Effector CD8-positive, alpha-beta T cell (primary cell): ENCODE results near the gene DQX1.

Experiments
- DNase-seq: peaks from one replicate; lab custom pipeline; 2025; lab: John Stamatoyannopoulos, UW

The DQX1 gene

DNA sequence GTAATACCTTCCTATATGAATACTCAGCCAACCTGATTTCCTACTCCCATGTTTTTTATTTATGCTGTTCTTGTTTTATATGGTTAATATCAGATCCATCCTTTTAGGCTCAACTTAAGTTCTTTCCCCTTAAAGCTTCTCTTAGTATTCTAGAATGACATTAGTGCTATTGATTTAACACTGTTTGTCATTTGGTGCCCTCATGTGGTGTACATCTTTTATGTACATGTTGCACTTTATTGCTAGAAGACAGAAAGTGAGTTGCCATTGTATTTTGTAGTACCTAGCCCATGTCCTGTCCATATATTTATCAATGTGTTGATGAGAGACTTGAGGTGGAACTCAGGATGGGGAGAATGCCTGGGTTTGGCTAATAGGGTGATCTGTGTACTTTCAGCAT, 6.2 kb upstream of the DQX1 start:
- no peak for DNase-seq

DNA sequence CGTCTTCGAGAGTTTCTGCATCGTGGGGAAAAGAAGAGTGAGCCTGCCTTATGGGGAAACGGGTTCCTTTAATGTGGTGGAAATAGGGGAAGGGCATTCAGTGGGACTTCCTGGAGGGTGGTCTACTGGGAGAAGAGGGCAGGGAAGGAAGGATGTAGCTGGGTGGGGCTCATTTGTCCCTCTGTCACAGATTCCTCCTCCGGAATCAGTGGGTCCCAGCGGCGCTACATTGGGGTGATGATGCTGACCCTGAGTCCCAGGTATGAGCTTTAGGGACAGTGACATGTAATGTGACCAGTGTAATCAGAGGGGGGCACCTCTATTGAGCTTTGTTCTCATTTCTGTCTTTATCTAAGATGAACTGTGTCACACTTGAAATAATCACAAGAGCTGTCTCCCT, 5.6 kb upstream of the DQX1 start:
- DNase-seq: no peak

DNA sequence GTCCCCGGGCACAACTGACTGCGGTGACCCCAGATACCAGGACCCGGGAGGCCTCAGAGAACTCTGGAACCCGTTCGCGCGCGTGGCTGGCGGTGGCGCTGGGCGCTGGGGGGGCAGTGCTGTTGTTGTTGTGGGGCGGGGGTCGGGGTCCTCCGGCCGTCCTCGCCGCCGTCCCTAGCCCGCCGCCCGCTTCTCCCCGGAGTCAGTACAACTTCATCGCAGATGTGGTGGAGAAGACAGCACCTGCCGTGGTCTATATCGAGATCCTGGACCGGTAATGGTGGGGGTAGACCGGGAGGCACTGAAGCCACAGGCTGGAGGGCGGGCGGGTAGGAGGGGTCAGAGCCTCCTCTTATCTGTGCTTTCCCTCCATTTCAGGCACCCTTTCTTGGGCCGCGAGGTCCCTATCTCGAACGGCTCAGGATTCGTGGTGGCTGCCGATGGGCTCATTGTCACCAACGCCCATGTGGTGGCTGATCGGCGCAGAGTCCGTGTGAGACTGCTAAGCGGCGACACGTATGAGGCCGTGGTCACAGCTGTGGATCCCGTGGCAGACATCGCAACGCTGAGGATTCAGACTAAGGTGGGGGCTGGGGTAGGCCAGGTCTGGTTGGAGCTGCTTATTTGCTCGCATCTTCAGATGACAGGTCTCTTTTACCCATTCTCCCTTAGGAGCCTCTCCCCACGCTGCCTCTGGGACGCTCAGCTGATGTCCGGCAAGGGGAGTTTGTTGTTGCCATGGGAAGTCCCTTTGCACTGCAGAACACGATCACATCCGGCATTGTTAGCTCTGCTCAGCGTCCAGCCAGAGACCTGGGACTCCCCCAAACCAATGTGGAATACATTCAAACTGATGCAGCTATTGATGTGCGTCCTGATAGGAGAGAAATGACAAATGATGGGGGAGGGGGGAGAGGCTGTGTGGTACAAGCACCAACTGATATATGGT, 4.5 kb upstream of the DQX1 start:
- DNase-seq: peak; percentile 16

DNA sequence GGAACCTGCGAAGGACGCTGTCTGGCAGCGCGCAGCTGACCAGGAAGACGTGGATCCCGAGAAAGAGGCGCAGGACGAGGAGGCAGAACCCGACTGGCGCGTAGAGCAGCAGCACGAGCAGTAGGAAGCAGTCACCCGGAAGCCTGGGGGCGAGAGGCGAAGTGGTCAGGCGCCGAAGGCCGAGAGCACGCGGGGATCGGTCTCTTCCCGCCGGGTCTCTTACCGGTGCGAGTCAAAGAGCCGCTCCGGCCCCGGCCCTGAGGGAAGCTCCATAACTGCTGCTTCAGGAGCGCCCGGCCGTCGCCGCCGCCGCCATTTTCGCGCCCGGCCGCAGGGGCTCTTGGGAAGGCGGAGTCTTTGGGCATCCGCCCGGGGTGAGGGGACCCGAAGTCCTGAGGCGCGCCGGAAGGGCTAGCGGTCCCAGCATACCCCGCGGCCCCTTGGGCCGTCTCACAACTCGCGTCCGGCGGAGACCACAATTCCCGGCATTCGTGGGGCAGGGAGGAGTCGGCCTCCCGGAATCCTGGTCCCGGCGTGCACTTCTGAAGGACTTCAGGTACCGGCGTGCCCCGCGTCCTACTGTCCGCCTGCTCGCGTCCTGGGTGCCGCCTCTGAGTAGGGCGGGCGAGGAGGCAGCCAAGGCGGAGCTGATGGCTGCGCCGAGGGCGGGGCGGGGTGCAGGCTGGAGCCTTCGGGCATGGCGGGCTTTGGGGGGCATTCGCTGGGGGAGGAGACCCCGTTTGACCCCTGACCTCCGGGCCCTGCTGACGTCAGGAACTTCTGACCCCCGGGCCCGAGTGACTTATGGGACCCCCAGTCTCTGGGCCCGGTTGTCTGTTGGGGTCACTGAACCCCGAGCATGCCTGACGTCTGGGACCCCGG, 3.6 kb upstream of the DQX1 start, which contains the start of the genes AUP1 and HTRA2:
TSS of gene AUP1 (minus strand) at position 350 of the 882 bp plus-strand sequence. CDS start at position 273, 77 bp downstream.
TSS of gene HTRA2 (plus strand) at position 577 of the 882 bp plus-strand sequence. CDS start at position 651, 74 bp downstream.
- peak; percentile 68 for DNase-seq

DNA sequence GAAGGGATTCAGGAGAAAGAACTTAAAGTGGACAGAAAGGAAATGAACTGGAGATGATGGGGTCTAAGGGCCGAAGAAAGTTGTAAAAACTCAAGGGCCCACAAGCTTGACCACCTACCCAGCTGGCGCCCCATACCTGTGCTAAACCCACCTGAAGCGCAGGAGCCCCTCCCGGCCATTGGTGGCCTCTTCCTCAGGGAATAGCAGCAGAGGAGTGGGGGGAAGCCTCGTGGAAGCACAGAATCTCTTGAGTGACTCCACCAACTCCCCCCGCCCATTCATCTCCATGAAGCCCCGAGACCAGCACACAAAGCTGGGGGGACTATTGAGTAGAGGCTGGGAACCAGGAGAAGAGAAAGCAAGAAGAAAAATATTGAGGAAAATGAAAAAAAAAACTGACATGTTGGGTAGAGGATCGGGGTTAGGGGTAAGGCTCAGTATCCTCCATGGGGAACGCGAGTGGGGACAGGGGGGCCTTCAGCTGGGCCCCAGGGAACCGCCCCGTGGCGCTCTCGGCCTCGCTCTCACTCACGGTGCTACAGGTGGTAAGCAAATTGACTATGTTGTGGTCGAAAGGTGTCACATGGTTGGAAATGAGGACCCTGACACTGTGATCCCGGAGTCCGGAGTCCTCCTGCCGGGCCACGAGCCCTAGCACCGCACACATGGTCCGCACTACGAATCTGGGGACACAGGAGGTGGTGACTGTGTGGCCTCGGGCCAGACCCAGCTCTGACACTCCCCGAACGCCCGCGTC, 2.7 kb upstream of the DQX1 start:
- no peak for DNase-seq

DNA sequence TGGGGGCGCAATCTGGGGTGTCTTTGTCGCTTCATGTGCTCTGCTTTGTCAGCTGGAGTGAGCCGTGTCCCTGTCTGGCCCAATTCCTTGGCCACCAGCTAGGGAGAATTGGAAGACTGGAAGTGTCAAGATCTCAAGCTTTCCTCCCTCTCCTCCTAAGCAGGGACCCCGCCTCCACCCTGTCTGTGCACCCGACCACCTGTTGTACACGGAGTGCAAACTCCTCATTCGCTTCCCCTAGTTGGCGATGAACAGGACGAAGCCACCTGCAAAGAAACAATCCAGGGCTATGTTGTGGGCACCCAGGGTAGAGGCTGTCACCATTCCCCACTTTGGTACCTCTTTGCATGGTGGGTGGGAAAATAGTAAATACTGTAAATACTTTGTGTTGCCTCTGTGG, 1.7 kb upstream of the DQX1 start:
- DNase-seq: no peak

DNA sequence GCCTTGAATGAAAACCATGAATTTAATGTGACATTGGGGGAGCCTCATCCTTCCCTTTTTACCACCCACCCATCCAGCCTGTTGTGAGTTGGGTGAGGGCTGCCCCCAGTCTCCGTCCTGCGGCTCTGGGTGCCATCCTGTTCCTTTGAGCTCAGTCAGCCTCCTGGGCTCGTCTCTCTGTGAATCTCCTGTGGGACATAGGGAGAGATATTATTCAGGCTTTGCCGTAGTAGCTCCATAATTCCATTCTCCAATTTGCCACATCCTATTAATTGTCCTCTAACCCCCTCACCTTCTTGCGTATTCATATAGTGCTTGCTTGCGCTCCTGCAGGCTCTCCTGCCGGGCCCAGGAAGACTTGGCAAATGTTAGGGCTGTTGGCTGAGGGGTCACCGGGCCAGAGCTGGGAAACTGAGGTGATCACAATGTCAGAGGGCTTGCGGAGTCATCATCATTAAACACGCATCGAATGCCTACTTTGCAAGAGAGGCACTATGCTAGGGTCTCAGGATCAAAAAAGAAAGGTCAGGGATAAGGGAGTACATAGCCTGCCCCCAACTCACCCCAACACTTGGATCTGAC, 709 bp upstream of the DQX1 start:
- DNase-seq: no peak

- DNase-seq: no peak
Observed at GRCh38 chr2:74524955-74525716, 895 bp downstream of the DQX1 start.

GRCh38 chr2:74524005-74524404, 2.0 kb downstream of the DQX1 start:
- DNase-seq: no peak

DNA sequence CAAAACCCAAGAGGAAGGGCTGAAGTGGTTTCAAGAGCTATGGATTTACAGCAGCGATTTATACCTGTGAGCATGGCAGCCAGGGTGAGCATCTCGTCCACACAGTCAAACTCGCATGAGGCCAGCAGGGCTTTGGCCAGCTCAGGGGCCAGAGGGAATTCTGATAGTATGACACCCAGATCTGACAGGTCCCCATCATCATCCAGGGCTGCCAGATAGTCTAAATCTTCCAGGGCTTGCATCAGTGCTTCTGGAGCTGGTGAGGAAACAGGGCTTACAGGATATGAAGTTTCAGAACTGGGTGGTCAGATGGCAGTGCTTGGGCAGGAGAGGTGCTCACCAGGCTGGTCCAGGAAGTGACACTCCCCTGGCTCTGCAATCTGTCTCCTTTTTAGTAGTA, 3.5 kb downstream of the DQX1 start:
- no peak for DNase-seq

GRCh38 chr2:74516650-74517049, 9.4 kb downstream of the DQX1 start:
- DNase-seq: no peak

DNA sequence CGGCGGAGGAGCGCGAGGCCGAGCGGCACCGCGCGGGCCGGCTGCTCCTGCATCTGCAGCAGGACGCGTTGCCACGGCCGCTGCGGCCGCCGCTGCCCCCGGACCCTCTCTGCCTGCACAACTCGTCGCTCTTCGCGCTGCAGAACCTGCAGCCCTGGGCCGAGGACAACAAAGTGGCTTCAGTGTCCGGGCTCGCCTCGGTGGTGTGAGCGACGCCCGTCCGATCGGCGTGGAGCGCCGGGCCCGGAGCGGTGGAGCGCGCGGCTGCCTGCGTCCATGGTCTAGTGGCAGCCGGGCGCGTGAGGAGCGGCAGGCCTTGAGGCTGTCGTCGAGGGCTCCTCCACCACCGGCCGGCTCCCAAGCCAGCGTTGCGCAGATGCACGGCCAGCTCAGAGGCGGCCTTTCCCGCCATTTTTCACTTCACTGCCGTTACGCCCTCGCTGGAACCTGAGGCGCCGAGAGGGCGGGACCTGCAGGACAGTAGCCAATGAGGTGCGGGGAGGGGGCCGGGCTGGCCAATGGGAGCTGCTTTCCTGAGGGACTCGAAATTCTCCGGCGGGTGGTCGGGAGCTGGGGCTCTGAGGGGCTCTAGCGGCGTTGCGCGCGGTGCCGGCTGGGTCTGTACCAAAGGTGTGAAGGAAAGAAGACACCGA, 9.9 kb downstream of the DQX1 start:
- peak; percentile 58 for DNase-seq

- DNase-seq: no peak
Observed at GRCh38 chr2:74515271-74515980, 10.6 kb downstream of the DQX1 start.

DNA sequence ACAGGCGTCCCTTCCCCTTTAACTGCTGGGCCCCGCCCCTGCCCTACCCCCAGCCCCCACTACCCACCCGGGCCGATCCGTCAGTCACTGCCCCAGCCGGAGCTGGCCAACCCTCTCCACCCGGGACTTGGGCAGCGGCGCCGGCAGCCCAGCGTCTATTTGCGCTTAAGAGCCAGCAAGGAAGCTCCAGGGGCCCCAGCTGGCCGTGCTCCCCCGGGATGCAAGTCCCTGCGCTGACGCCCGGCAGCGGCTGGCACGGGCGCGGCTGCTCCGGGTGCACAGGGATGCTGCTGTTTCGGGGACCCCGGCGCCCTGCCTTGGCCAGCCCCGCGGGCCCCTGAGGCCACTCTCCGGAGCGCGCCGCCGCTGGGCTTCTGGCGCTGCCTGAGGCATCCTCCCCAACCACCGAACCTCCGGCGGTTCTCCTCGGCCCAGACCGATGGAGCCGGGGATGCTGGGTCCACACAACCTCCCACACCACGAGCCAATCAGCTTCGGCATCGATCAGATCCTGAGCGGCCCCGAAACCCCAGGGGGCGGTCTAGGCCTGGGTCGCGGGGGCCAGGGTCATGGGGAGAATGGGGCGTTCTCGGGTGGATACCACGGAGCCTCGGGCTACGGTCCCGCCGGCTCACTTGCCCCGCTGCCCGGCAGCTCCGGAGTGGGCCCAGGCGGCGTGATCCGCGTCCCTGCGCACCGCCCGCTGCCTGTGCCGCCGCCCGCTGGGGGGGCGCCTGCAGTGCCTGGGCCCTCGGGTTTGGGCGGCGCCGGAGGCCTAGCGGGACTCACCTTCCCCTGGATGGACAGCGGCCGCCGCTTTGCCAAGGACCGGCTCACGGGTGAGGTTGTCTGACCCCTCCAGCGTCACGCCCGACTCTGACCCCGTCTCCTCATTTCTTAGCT, 11.4 kb downstream of the DQX1 start, which contains the start of gene TLX2:
TSS of gene TLX2 (plus strand) at position 83 of the 903 bp plus-strand sequence. CDS start at position 440, 357 bp downstream.
- DNase-seq: no peak

DNA sequence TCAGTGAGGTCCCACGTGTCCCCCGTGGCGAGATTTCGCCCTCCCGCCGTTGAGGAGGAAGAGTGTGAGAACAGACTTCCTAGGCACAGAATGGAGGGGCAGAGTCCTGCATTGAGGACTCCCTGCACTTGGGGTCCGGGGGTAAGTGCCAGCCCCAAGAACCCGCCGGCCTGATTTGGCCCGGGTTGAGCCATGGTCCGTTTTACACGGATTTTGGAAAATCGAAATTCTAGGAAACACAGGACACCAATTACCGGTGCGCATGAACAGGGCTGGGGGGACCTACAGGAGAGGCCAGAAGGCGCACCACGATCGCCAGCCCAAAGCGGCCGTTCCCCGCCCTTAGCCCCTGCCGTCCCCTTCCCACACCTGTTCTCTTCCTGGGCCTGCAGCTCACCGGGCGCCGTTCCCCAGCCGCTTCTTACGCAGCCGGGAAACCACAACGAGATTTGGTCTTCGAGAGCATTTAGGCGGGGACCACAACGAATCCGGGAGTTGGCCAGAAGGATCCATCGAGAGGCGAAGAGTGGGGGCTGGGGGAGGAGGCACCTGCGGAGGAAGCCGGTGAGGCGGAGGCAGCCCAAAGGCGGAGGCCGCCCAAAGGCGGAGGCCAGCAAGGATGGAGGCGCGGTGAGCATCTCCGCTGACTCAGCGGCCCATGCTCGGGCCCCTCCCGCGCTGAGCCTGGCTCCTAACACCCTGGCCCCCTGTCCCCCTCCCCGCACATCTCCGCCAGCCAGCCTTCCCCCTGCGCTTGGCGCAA, 12.2 kb downstream of the DQX1 start:
- no peak for DNase-seq

- no peak for DNase-seq
Observed at GRCh38 chr2:74512744-74513604, 13.1 kb downstream of the DQX1 start.
